Brain microvascular endothelial cell (primary cell): Measurements from ENCODE around the gene CELF1.
"Not testable (repeated sequence)": the region's sequence is repeated elsewhere in the genome, so short reads cannot be mapped to it uniquely, and the experiment has no call there.

ENCODE experiments used
- DNase-seq: peaks from one replicate; pipeline ENCODE4 v3.0.0-alpha.2; 2020
- H3K27ac ChIP-seq: fragments of 250-450 bp; sonication (Bioruptor Pico); 2 replicates; pipeline ENCODE4 v1.5.1; 2020; ENCODE audit warnings: mild to moderate bottlenecking, moderate library complexity
- H3K27me3 ChIP-seq: fragments of 250-450 bp; sonication (Bioruptor Pico); replicated peaks from 2 replicates; pipeline ENCODE4 v1.5.1; 2020; ENCODE audit warnings: mild to moderate bottlenecking
- H3K36me3 ChIP-seq: fragments of 250-450 bp; sonication (Bioruptor Pico); replicated peaks from 2 replicates; pipeline ENCODE4 v1.5.1; 2020; ENCODE audit warnings: mild to moderate bottlenecking
- H3K4me3 ChIP-seq: 2 replicates; pipeline ENCODE4 v1.5.1; 2011; ENCODE audit warnings: low read depth, mild to moderate bottlenecking, control low read depth, low read length, moderate library complexity
- in situ Hi-C: cut with HindIII; loops from 2 replicates; pipeline ENCODE4 v1.10.0; 2017; ENCODE audit warnings: low sequenced_read_pairs, low pct_ligation_motif_present
- TF ChIP-seq, protein P1 (sequence below): IDR thresholded peaks from 2 replicates; pipeline ENCODE4 v1.5.1; 2011; ENCODE audit warnings: low read depth, mild to moderate bottlenecking, moderate library complexity, low read length, control low read depth, inconsistent platforms; ENCODE audit errors: missing control alignments

The CELF1 gene

DNA sequence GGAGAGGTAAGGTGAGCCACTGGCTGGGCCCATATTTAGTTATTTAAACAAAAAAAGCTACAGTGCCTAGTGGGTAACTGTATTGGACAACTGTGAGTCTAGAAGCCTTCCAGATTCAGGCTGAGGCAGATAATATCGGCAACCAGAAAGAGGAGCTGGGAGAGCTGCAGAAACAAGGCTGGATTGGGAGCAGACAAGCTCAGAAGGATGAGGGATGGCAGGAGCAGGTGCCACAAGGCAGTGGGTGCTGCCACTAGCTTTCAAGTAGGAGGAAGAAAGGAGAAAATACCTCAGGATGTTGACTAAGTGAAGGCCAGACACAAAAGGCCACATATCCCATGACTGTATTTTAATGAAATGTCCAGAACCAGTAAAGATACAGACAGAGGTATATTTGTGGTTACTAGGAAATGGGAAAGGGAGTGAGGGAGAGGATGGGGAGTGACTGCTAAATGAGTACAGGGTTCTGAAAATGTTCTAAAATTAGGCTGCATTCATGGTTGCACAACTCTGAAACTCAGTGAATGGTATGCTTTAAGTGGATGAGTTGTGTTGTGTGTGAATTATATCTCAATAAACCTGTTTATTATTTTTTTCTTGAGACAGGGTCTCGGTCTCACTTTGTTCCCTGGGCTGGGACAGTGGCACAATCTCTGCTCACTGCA is 92.2 kb downstream of the CELF1 start:
- TF ChIP-seq, protein P1, sequence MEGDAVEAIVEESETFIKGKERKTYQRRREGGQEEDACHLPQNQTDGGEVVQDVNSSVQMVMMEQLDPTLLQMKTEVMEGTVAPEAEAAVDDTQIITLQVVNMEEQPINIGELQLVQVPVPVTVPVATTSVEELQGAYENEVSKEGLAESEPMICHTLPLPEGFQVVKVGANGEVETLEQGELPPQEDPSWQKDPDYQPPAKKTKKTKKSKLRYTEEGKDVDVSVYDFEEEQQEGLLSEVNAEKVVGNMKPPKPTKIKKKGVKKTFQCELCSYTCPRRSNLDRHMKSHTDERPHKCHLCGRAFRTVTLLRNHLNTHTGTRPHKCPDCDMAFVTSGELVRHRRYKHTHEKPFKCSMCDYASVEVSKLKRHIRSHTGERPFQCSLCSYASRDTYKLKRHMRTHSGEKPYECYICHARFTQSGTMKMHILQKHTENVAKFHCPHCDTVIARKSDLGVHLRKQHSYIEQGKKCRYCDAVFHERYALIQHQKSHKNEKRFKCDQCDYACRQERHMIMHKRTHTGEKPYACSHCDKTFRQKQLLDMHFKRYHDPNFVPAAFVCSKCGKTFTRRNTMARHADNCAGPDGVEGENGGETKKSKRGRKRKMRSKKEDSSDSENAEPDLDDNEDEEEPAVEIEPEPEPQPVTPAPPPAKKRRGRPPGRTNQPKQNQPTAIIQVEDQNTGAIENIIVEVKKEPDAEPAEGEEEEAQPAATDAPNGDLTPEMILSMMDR: no peak
- in situ Hi-C loops: no loop called here
- no peaks in the 10 kb centered on the region for H3K27me3 ChIP-seq
- no peak overlapping the region for H3K27ac ChIP-seq
- no peak overlapping the region for H3K4me3 ChIP-seq
- peaks cover 11% of the 10 kb centered on the region for H3K36me3 ChIP-seq
- DNase-seq: no peak

DNA sequence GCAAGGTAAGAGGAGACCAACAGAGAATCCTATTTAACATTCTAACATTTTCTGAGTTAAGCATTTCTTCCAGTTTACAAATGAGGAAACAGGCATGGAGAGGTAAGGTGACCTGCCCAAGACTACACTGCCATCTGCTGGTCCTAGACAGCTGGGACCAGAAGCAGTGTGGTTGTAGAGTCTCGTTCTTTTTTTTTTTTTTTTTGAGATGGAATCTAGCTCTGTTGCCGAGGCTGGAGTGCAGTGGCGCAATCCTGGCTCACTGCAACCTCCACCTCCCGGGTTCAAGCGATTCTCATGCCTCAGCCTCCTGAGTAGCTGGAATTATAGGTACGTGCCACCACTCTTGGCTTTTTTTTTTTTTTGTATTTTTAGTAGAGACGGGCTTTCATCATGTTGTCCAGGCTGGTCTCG is 98.7 kb downstream of the CELF1 start:
- DNase-seq: peak; percentile 73
- in situ Hi-C loops, H3K27me3 ChIP-seq: not testable (repeated sequence)

DNA sequence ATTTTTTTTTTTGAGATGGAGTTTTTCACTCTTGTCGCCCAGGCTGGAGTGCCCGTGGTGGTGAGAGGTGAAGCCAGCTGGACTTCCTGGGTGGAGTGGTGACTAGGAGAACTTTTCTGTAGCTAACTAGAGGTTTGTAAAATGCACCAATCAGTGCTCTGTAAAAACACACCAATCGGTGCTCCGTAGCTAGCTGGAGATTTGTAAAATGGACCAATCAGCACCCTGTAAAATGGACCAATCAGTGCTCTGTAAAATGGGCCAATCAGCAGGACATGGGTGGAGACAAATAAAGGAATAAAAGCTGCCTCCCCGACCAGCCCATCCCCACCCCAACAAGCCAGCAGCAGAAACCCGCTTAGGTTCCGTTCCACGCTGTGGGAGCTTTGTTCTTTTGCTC is 99.6 kb downstream of the CELF1 start:
- no peak overlapping the region for H3K27ac ChIP-seq
- no peak for DNase-seq
- no peaks in the 10 kb centered on the region for H3K36me3 ChIP-seq
- TF ChIP-seq, protein P1: no peak
- in situ Hi-C loops: no loop called here
- H3K27me3 ChIP-seq: no peaks in the 10 kb centered on the region
- H3K4me3 ChIP-seq: no peak overlapping the region

More for the DNA sequence above, 98.7 kb downstream of the CELF1 start:
- not testable (repeated sequence) for H3K27ac ChIP-seq, H3K4me3 ChIP-seq, H3K36me3 ChIP-seq
- TF ChIP-seq, protein P1: peak; percentile 88

DNA sequence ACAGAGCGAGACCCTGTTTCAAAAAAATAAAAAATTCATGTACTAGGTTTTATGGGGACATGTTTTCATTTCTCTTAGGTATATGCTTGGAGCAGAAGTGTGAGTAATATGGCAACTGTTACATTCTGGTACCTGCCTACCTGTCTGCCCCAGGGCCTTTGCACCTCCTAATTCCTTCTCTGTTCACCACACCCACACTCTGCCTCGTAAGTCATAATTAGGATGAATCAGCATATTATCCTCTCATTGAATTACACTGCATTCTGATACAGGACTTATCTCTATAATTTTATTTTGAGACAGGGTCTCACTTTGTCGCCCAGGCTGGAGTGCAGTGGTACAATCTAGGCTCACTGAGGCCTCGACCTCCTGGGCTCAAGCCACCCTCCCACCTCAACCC is 100.9 kb downstream of the CELF1 start:
- Histone ChIP-seq H3K27ac (no peak overlapping the region), H3K27me3 (no peaks in the 10 kb centered on the region), H3K36me3 (no peaks in the 10 kb centered on the region), H3K4me3 (no peak overlapping the region)
- TF ChIP-seq, protein P1: no peak
- DNase-seq: no peak
- in situ Hi-C loops: no loop called here

DNA sequence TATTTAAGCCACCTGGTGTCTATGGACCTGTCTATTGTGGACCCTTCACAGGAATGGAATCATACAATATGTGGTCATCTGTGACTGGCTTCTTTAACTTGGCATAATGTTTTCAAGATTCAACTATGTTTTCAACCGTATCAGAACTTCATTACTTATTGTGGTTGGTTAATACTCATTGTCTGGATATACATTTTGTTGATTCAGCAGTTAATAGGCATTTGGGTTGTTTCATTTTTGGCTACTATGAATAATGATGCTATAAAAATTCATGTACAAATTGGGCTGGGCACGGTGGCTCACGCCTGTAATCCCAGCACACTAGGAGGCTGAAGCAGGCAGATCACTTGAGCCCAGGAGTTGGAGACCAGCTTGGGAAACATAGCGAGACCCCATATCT is 101.5 kb downstream of the CELF1 start:
- Histone ChIP-seq H3K27ac (no peak overlapping the region), H3K4me3 (no peak overlapping the region), H3K27me3 (no peaks in the 10 kb centered on the region), H3K36me3 (no peaks in the 10 kb centered on the region)
- TF ChIP-seq, protein P1: no peak
- in situ Hi-C loops: no loop called here
- no peak for DNase-seq

DNA sequence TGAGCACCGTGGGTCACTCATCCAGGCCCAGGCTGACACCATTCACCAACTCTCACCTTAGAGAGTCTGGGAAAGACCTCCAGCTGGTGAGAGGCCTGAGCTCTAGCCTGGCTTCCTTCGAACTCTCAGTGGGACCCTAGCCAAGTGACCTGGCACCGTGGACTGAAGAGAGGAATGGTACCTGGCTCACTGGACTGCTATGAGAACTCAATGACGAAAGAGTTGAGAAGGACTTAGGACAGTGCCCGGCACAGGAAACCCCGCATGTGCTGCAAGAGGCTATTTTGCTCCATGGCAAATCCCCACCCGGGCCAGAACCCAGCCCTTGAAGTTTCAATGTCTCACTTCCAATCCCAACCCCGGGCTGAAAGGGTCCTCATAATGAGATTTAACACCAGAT is 103.4 kb downstream of the CELF1 start:
- no peak for DNase-seq
- Histone ChIP-seq H3K4me3 (no peak overlapping the region), H3K27me3 (no peaks in the 10 kb centered on the region), H3K27ac (no peak overlapping the region), H3K36me3 (no peaks in the 10 kb centered on the region)
- in situ Hi-C loops: no loop called here
- TF ChIP-seq, protein P1: no peak
